GM19099 (cell line): ENCODE results near the gene VWA3A.

Experiments
- POLR2A ChIP-seq: IDR thresholded peaks from 3 replicates; pipeline ENCODE4 v1.6.1; 2011; ENCODE audit warnings: low read depth; ENCODE audit not compliant: insufficient read length; ENCODE audit errors: extremely low read depth

The VWA3A gene

DNA sequence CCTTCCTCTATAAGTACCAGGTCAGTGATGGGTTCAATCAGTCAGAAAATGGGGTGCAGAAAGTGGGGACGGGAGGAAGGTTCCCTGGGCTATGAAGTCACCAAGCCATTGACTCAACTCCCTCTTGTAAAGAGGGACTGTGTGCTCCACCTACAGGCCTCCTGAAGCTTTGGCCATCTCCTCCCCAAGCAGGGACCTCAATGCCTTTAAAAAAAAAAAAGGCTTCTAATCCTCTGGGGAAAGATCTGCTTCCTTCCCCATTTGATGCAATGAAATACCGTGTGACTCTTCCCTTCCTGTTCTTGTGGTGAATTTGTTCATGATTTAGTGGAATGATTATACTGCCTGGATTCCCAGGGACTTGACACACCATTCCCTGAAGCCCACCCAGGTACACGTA lies 30.8 kb downstream of the VWA3A start:
- no peak for TF ChIP-seq POLR2A

DNA sequence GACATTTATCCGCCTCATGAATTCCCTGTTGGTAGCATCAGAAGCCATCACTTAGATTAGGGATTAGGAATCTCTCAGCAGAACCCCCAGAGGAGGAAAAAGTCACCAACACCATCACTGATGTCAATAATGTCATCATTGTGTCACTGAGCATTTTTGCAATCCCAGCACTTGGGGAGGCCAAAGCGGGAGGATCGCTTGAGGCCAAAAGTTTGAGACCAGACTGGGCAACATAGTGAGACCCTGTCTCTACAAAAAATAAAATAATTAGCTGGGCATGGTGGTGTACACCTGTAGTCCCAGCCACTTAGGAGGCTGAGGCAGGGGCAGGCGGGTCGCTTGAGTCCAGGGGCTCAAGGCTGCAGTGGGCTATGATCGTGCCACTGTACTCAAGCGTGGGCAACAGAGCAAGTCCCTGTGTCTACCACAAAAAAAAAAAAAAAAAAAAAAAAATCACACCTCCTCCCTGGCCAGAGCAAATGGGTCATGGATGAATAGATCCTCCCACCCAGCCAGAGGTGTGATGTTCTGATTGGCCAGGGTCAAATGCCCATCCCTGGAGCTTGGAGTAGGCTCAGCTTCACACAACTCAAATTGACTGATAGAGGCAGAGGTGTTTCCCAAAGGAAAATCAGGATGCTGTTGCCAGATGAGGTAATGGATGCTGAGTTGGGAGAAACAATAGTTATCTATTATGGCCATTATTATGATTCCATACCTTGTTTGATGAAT lies 31.6 kb downstream of the VWA3A start:
- no peak for TF ChIP-seq POLR2A

DNA sequence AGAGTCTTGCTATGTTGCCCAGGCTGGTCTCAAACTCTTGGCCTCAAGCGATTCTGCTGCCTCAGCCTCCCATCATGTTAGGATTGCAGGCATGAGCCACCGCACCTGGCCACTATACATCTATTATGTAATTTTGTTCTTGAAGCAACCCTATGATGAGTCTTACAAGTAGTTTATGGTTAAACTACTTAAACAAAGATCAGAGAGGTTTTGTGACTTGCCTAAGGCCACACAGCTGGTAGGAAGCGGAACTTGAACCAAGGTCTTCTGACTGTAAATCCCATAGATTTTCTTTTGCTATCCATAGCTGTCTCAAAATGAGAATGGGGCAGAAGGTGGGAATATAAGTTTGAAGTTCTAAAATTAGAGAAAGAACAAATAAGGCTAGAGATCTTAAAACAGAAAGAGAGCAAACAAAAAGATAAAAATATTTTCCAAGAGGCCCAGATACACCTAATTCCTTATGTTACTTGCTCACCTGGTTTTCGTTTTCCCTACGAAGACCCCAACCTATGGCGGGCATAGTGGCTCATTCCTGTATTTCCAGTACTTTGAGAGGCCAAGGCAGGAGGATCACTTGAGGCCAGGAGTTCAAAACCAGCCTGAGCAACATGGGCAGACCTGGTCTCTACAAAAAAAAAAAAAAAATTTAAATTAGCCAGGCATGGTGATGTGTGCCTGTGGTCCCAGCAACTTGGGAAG lies 32.4 kb downstream of the VWA3A start:
- TF ChIP-seq POLR2A = no peak

DNA sequence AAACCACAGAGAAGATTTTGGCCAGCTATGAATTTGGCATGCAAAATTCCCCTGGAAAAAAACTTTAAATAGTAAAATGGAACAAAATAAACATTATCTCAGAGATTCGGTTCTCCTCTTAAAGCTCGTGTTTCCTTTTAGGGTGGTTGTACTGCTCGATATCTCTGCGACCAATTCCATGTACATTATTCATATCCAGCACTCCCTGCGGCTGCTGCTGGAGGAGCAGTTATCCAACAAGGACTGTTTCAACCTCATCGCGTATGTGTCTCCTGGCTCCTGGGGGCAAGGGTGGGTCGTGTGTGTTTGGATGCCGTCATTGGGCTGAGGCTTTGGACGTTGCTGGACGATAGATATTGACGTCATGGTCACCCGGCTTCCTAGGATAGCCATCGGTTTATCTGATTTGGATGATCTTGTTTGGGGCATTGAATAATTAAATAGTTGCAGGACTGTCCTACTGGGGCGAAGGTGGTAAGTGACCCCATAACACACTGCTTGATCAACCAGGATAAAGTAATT lies 33.8 kb downstream of the VWA3A start:
- TF ChIP-seq POLR2A = no peak

DNA sequence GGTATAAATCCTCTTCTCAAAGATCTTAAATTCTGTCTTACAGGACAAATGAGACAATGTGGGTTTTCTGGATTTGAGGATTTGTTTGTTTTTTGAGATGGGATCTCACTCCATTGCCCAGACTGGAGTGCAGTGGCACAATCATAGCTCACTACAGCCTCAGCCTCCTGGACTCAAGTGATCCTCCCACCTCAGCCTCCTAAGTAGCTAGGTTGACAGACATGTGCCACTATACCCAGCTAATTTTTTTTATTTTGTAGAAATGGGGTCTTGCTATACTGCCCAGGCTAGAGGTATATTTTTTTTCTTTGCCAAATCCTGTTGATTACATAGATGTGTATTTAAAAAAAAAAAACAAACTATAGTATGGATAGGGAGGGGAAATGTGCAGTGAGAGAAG lies 38.2 kb downstream of the VWA3A start:
- no peak for TF ChIP-seq POLR2A

DNA sequence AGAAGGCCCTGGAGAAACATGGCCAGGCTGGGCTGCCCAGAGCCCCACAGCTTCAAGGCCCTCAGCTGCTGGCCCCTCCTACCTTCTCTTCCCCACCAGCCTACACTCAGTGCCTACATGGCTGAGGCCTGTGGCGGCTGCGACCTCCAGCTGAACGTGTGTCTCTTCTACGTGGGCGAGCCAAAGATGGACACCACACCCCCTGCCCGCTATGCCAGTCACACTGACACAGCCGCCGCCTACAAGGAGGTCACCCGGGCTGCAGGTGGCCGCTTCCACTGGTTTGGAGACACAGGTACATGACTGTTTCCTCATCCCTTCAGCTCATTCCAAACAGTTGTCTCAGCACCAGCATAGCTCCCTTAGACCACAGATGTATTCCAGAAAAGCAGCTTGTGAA lies 40.5 kb downstream of the VWA3A start:
- TF ChIP-seq POLR2A = no peak

DNA sequence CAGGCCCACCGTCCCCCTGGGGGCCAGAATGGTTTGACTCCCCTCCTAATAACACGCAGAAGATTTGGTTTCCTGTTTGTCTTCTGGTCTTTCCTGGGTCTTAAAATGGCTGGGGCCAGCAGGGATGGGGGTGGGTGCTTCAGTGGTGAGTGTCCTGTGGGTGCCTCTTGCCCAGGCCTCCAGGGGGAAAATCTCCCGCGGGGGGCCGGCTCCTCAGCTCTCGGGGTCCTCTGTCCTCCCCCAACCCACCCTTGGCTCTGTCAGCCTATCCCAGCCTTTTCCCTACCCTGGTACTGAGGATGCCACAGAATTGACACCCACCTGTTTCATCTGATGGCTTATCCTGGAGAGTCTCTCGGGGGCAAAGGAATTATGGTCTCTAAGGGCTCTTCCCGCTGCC lies 46.1 kb downstream of the VWA3A start:
- no peak for TF ChIP-seq POLR2A

DNA sequence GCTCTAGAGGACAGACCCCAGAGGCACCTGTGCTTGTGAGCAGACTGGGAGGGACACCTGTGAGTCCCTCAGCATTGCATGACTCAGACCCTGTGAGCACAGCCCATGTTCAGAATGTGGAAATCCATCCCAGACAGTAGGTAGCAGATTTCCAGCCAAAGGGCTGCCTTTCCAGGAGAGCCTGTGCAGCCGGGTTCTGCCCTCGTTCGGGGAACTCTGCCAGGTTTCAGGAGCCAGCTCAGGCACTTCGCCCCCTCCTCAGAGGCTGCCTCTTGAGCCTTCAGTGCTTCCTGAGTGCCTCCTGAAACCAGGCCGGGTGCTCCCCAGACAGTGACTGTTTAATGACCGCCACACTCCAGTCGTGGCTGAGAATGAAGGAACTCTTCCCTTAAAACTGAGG lies 46.7 kb downstream of the VWA3A start:
- TF ChIP-seq POLR2A = no peak

DNA sequence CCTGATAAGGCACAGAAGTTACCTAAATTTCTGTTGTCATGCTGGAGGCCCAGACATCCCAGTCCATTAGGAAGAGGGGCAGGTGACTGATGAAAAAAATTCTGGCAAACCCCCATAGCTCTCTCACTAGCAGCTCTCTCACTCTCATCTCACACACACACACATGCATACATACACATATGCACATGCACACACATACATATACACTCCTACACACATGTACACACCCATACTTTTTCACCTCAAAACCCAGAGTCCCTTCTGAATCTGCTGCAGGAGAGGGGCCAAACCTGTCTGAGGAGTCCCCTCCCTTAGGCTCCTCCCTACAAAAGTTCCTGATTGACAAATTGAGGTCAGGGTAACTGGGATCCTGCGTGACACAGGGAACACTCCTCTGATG lies 47.4 kb downstream of the VWA3A start:
- no peak for TF ChIP-seq POLR2A

DNA sequence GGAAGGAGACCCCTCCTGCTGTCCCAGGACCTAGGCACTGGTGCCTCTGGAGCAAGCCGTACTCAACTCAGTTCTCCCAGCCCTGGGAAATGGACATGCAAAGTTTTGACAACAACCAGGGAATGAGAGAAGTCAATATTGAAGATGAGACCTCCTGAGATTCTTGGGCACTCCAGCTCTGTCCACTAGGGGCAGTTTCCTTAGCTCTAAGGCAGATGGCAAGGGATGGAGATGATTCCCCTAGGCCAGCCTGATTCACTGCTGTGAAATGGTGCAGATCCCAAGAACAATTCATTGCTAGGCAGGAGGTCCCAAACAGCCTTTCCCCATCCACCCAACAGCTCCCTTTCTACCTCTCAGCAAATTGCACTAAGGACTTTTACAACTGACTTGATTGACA lies 49.4 kb downstream of the VWA3A start:
- TF ChIP-seq POLR2A = no peak

DNA sequence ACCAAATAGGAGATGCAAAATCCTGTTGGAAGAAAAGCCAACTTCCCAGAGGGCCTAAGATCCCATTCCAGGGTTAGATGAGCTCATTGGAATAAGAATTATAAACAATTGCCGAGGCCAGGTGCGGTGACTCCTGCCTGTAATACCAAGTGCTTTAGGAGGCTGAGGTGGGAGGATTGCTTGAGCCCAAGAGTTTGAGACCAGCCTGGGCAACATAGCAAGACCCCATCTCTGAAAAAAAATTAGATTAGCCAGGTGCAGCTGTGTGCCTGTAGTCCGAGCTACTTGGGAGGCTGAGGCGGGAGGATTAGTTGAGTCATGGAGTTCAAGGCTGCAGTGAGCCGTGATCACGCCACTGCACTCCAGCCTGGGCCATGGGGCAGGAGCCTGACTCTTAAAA lies 52.2 kb downstream of the VWA3A start:
- TF ChIP-seq POLR2A = no peak

DNA sequence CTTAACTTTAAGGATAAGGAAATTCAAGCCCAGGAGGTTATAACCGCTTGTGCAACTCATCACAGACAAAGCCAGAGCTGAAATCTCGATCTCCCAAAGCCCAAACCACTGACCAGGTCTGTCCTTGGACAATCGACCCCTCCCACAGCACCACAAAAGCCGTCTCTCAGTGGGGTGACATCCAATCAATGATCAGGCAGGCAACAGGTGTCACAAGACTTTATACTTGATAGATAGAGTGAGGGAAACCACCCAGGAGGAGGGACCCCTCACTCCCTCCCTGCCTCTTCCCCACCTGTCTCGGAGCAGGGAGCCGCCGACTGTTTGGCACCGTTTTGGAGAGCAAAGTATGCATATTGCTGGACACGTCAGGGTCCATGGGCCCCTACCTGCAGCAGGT lies 55.5 kb downstream of the VWA3A start:
- TF ChIP-seq POLR2A = no peak

DNA sequence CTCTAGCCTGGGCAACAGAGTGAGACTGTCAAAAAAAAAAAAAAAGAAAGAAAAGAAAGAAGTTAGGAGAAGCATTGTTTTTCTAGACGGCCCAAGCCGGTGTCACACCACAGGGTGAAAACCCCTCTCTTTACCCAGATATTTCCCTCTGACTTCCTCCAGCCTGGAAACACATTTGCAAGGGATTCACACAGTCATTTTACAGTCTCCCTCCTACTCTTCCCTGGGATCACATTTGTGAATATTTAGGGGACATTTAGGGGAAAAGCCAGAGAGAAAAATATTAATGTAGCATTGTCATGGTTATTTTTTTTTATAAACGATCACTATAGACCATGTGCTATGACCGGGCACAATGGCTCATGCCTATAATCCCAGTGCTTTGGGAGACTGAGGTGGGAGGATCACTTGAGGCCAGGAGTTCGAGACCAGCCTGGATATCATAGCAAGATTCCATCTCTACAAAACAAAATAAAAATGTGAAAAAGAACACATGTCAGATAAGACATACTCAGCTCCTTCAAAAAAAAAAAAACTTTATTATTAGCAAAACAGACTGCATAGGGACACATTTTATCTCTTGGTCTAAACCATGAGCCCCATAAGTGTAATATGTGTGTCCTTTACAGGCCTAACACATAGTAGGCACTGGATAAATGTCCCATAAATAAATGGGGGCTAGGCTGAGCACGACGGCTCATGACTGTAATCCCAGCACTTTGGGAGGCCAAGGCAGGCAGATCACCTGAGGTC lies 59.1 kb downstream of the VWA3A start:
- no peak for TF ChIP-seq POLR2A

DNA sequence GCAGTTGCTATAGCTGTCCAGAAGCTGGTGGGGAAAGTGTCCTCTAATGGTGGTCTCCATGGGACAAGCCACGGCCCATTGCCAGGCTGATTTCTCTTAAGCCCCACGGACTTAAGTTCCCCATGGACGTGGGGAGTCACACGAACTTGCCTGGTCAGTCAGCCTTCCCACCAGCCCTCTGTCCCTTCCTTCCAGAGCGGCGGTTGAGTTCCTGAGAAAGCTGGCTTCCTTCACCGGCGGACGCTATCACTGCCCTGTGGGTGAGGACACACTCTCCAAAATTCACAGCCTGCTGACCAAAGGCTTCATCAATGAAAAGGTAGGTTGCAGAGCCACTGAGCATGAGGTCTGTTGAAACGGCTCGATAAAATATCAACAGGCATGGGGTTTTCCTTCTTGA lies 60.0 kb downstream of the VWA3A start:
- TF ChIP-seq POLR2A = no peak

DNA sequence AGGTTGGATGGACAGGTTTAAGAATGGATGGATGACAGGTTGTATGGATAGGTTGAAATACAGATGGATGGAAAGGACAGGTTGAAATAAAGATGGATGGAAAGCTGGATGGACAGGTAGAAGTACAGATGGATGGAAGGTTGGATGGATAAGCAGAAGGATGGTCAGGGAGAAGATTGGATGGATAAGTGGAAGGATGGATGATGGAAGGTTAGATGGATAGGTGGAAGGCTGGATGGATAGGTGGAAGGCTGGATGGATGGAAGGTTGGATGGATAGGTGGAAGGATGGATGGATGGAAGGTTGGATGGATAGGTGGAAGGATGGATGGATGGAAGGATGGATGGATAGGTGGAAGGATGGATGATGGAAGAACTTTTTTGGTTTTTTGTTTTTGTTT lies 69.1 kb downstream of the VWA3A start:
- no peak for TF ChIP-seq POLR2A
